ENCODE results near the gene BANK1.

The BANK1 gene

DNA sequence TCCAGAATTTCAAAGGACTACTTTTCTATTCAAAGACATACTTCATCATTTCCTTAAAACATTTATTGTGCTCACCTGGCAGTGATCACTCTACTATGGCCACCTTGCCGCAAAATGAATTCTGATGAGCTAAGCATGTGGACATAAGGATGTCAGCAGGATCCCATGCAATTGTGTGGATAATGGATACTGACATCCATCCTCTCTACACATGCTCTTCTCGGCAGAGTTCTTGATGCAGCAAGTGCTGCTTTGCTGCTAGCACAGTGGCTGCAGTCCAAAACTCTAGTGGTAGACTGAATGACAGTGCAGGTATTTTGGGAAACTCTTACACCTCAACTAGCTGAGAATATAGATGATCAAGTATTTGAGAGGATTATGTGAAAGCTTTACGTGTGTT is 168.0 kb downstream of the BANK1 start:
- Histone ChIP-seq H3K4me3 (replicated peaks; ENCODE audit: insufficient read depth, low read length) (no peak overlapping the region), H3K27me3 (ENCODE audit: insufficient read depth, poor library complexity, severe bottlenecking) (no peaks in the 10 kb centered on the region), H3K27ac (replicated peaks) (no peak overlapping the region)
- TF ChIP-seq GABPA (IDR thresholded peaks at IDR 0.05; ENCODE audit: low read depth): no peak
- no peak for TF ChIP-seq CTCF (IDR thresholded peaks at IDR 0.05; ENCODE audit: insufficient read depth, low read length)
- TF ChIP-seq, protein P1, sequence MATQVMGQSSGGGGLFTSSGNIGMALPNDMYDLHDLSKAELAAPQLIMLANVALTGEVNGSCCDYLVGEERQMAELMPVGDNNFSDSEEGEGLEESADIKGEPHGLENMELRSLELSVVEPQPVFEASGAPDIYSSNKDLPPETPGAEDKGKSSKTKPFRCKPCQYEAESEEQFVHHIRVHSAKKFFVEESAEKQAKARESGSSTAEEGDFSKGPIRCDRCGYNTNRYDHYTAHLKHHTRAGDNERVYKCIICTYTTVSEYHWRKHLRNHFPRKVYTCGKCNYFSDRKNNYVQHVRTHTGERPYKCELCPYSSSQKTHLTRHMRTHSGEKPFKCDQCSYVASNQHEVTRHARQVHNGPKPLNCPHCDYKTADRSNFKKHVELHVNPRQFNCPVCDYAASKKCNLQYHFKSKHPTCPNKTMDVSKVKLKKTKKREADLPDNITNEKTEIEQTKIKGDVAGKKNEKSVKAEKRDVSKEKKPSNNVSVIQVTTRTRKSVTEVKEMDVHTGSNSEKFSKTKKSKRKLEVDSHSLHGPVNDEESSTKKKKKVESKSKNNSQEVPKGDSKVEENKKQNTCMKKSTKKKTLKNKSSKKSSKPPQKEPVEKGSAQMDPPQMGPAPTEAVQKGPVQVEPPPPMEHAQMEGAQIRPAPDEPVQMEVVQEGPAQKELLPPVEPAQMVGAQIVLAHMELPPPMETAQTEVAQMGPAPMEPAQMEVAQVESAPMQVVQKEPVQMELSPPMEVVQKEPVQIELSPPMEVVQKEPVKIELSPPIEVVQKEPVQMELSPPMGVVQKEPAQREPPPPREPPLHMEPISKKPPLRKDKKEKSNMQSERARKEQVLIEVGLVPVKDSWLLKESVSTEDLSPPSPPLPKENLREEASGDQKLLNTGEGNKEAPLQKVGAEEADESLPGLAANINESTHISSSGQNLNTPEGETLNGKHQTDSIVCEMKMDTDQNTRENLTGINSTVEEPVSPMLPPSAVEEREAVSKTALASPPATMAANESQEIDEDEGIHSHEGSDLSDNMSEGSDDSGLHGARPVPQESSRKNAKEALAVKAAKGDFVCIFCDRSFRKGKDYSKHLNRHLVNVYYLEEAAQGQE (IDR thresholded peaks at IDR 0.05; ENCODE audit: insufficient replicate concordance, low read depth): no peak
- TF ChIP-seq SPI1 (IDR thresholded peaks at IDR 0.05; ENCODE audit: borderline replicate concordance, low read depth): no peak
- no peak for DNase-seq (ENCODE audit: low read depth in 1 of 2, low spot score in 1 of 2)

GRCh38 chr4:101960431-101960830 is 169.9 kb downstream of the BANK1 start:
- DNase-seq (ENCODE audit: low read depth in 1 of 2, low spot score in 1 of 2): peak in 1 of 2 experiments; percentile 39
- Histone ChIP-seq H3K27ac (replicated peaks) (0 out of 2 replicates have a peak overlapping the region, but pooled peaks have one; percentile 17), H3K27me3 (ENCODE audit: insufficient read depth, poor library complexity, severe bottlenecking) (no peaks in the 10 kb centered on the region), H3K4me3 (replicated peaks; ENCODE audit: insufficient read depth, low read length) (no peak overlapping the region)
- TF ChIP-seq SPI1 (IDR thresholded peaks at IDR 0.05; ENCODE audit: borderline replicate concordance, low read depth) (peak; percentile 74; the same call in 1 of the 2 replicates), POLR2AphosphoS5 (IDR thresholded peaks at IDR 0.05; ENCODE audit: low read depth) (no peak)

DNA sequence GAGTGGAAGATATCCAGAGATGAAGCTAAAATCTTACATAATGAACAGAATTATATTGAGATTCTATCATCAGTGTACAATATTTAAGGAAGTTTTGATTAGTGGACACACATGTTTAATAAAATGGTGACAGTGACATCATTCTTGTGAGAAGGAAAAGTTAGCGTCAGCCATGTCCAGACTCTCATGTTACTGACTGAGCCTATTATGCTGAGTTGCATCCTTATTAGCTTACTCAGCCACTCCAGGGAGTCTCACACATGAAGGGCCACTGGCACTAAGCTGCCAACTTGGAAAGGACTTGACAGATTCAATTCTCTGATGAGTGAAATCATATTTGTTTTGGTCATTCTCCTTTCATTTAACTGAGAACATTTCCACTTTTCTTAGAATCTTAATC is 170.6 kb downstream of the BANK1 start:
- DNase-seq (ENCODE audit: low read depth in 1 of 2, low spot score in 1 of 2): no peak
- TF ChIP-seq, protein P1 (IDR thresholded peaks at IDR 0.05; ENCODE audit: insufficient replicate concordance, low read depth): no peak
- no peak for TF ChIP-seq GABPA (IDR thresholded peaks at IDR 0.05; ENCODE audit: low read depth)
- TF ChIP-seq POLR2AphosphoS5 (IDR thresholded peaks at IDR 0.05; ENCODE audit: low read depth): no peak
- TF ChIP-seq CTCF (IDR thresholded peaks at IDR 0.05; ENCODE audit: insufficient read depth, low read length): no peak
- TF ChIP-seq SPI1 (IDR thresholded peaks at IDR 0.05; ENCODE audit: borderline replicate concordance, low read depth): no peak
- Histone ChIP-seq H3K27ac (replicated peaks) (no peak overlapping the region), H3K4me3 (replicated peaks; ENCODE audit: insufficient read depth, low read length) (no peak overlapping the region), H3K27me3 (ENCODE audit: insufficient read depth, poor library complexity, severe bottlenecking) (no peaks in the 10 kb centered on the region)

DNA sequence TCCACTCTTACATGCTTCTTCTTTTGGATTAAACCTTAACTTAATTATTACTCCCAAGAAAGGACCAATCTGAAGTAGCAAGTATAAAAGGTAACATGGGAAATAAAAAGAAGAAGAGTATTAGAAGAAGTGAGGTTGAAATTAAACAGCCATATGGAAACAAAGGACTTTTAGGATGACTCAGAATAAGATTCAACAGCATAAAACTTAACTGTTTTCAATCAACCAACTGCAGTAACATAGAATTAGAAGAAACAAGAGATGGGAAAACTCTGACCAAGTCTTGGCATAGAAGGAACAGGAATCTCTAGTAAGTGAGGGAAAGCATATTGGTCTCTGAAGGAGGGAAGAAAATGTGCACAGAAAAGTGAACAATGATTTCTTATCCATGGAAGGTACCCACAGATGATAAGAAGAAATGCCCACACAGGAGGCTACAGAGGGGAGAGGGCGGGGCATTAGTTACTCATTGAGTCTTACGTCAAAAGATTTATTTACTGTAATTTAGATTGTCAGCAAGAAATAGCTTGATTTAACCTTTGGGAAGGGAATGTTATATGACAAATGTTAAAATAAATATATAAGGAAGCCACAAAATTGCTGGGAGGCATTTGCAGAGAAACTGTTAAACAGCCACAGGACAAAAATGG is 177.3 kb downstream of the BANK1 start:
- H3K27me3 ChIP-seq (ENCODE audit: insufficient read depth, poor library complexity, severe bottlenecking): no peaks in the 10 kb centered on the region
- TF ChIP-seq GABPA (IDR thresholded peaks at IDR 0.05; ENCODE audit: low read depth): no peak
- TF ChIP-seq POLR2AphosphoS5 (IDR thresholded peaks at IDR 0.05; ENCODE audit: low read depth): no peak
- no peak for TF ChIP-seq SPI1 (IDR thresholded peaks at IDR 0.05; ENCODE audit: borderline replicate concordance, low read depth)
- TF ChIP-seq, protein P1 (IDR thresholded peaks at IDR 0.05; ENCODE audit: insufficient replicate concordance, low read depth): no peak
- no peak for TF ChIP-seq CTCF (IDR thresholded peaks at IDR 0.05; ENCODE audit: insufficient read depth, low read length)
- H3K4me3 ChIP-seq (replicated peaks; ENCODE audit: insufficient read depth, low read length): no peak overlapping the region
- H3K27ac ChIP-seq (replicated peaks): no peak overlapping the region
- DNase-seq (ENCODE audit: low read depth in 1 of 2, low spot score in 1 of 2): no peak

Data from HL-60 (cell line).